K562 (cell line): Measurements from ENCODE around the gene LILRB3. TPM values are rescaled to one million over a fixed set of nuclear protein-coding genes. Genes with fewer than 3 reads are reported as not detected.
A peak's percentile ranks its signal among the peaks of the same experiment; 100 is the strongest.

Experiments
- GATA2 ChIP-seq: sonication (generic); formaldehyde crosslinking; IDR thresholded peaks from 2 replicates; pipeline ENCODE4 v1.4.0; 2020; ENCODE audit warnings: mild to moderate bottlenecking, missing genetic modification reagents
- NR2C1 ChIP-seq, 2 experiments: fragments of 450-650 bp; IDR thresholded peaks; 2 replicates each; pipeline ENCODE4 v1.6.1; 2017; ENCODE audit warnings: mild to moderate bottlenecking in 2 of 2, antibody characterized with exemption in 1 of 2, inconsistent platforms in 1 of 2, missing compliant biosample characterization in 1 of 2, missing genetic modification characterization in 1 of 2
- POLR2A ChIP-seq: fragments of 450-650 bp; conservative IDR thresholded peaks from 2 replicates; pipeline ENCODE4 v1.6.1; 2016
- PPARD ChIP-seq: fragments of 250-450 bp; sonication (Bioruptor Pico); IDR thresholded peaks from 2 replicates; pipeline ENCODE4 v1.8.0; 2022; ENCODE audit warnings: inconsistent platforms, mild to moderate bottlenecking, moderate library complexity
- RBM17 ChIP-seq: fragments of 200-400 bp; formaldehyde crosslinking; IDR thresholded peaks from 2 replicates; pipeline ENCODE4 v1.6.1; 2017; ENCODE audit warnings: low read depth, mild to moderate bottlenecking, low read length, borderline replicate concordance
- RBM34 ChIP-seq: fragments of 200-400 bp; formaldehyde crosslinking; IDR thresholded peaks from 2 replicates; pipeline ENCODE4 v1.6.1; 2018; ENCODE audit warnings: low read length, borderline replicate concordance; ENCODE audit not compliant: insufficient read depth
- SIN3A ChIP-seq, 2 experiments: fragments of 150-350 bp in 1 of 2; IDR thresholded peaks; 2 replicates each; pipeline ENCODE4 v1.6.1; 2011 to 2016; ENCODE audit warnings: borderline replicate concordance in 2 of 2, low read depth in 2 of 2, low read length in 2 of 2, mild to moderate bottlenecking in 2 of 2, moderate library complexity in 2 of 2; ENCODE audit not compliant: control insufficient read depth in 1 of 2
- SMARCA4 ChIP-seq: fragments of 450-650 bp; IDR thresholded peaks from 2 replicates; pipeline ENCODE4 v1.6.1; 2016
- SUPT5H ChIP-seq: fragments of 450-650 bp; IDR thresholded peaks from 2 replicates; pipeline ENCODE4 v1.6.1; 2016
- XRCC5 ChIP-seq: fragments of 200-400 bp; formaldehyde crosslinking; IDR thresholded peaks from 2 replicates; pipeline ENCODE4 v1.6.1; 2017; ENCODE audit warnings: low read depth, mild to moderate bottlenecking, low read length
- ZNF253 ChIP-seq: fragments of 250-450 bp; sonication (Bioruptor Pico); conservative IDR thresholded peaks from 2 replicates; pipeline ENCODE4 v1.6.1; 2021; ENCODE audit warnings: mild to moderate bottlenecking
- ZNF77 ChIP-seq: fragments of 250-450 bp; sonication (Bioruptor Pico); IDR thresholded peaks from 2 replicates; pipeline ENCODE4 v1.5.0; 2020
- polyA plus RNA-seq, 8 experiments: library from polyadenylated mRNA; depleted of rRNA in 4 of 8; stranded (reverse) in 5 of 8; unstranded in 3 of 8; fragments of >200 nt; fragmentation: Nextera tagmentation in 2 of 8; fragmentation: Illumina TruSeq in 1 of 8; extraction: Ambion mirVana in 2 of 8; extraction: Trizol in 1 of 8; gene quantifications; 2 replicates each; pipeline versions ENCODE4 v1.2.1 to v1.2.3, GENCODE V29; 2011 to 2014; ENCODE audit warnings: inconsistent platforms in 1 of 8, missing spikeins in 1 of 8
- total RNA-seq, 7 experiments: library from RNA; depleted of rRNA in 6 of 7; stranded (reverse); fragments of >200 nt in 6 of 7; fragmentation: Illumina TruSeq in 2 of 7; extraction: Trizol in 2 of 7; gene quantifications; 2 replicates each; pipeline versions ENCODE4 v1.2.1 to v1.2.3, GENCODE V29; 2011 to 2021; ENCODE audit warnings: low replicate concordance in 1 of 7
- TF ChIP-seq, protein P1 (sequence below): fragments of 450-650 bp; IDR thresholded peaks from 2 replicates; pipeline ENCODE4 v1.7.1; 2018; ENCODE audit warnings: mild to moderate bottlenecking, low read depth; ENCODE audit not compliant: partially characterized antibody
- TF ChIP-seq, protein P2 (sequence below): IDR thresholded peaks from 2 replicates; pipeline ENCODE4 v1.6.1; 2011; ENCODE audit not compliant: insufficient read length; ENCODE audit errors: extremely low read depth
- TF ChIP-seq, protein P3 (sequence below): fragments of 450-650 bp; formaldehyde crosslinking; IDR thresholded peaks from 2 replicates; pipeline ENCODE4 v1.4.0; 2022; ENCODE audit warnings: missing genetic modification characterization
- TF ChIP-seq, protein P4 (sequence below), 2 experiments: IDR thresholded peaks; 2 replicates each; pipeline ENCODE4 v1.6.1; 2012; ENCODE audit warnings: improper control_type of control experiment in 2 of 2, low read depth in 2 of 2, low read length in 2 of 2, borderline replicate concordance in 1 of 2
- TF ChIP-seq, protein P5 (sequence below), 2 experiments: fragments of 450-650 bp in 1 of 2; IDR thresholded peaks; 2 replicates each; pipeline ENCODE4 v1.6.1; 2011 to 2017; ENCODE audit warnings: low read depth in 2 of 2, antibody characterized with exemption in 1 of 2, borderline replicate concordance in 1 of 2, low read length in 1 of 2, mild to moderate bottlenecking in 1 of 2, mixed read lengths in 1 of 2; ENCODE audit not compliant: control insufficient read depth in 1 of 2

LILRB3 gene
- total and polyA plus RNA-seq, 9 of the 15 experiments (the other 6 are each of a cell fraction or from before 2014, with no cell fraction given) = 0.01 to 0.09 TPM; not detected in 7

DNA sequence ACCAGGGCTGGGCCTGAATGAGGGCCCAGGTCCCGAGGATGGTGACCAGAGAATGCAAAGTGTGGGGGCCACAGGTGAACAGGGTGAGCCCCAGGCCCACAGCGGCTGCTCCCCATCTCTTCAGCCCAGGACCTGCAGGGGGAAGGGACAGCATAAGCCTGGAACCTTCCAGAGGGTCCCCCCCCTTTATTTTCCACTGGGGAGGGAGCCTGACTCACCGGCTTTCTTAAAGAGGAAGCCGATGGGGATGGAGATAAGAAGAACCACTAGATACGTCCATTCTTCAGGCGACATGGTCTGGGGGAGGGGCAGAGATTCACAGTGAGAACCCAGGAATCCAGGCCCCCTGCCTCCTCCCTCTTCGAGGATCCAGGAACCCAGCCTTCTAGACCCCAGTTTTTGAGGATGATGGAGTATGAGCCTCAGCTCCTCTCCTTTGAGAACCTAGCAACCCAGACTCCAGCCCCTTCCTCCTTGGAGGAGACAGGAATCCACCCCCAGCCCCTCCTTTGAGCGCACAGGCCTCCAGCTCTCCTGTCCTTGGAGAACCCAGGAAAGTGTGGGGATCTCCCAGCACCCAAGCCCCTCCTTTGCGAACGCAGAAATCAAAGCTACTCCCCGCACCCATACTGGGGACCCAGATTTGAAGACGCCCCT, 34.5 kb downstream of the LILRB3 start (continued):
- TF ChIP-seq, protein P1, sequence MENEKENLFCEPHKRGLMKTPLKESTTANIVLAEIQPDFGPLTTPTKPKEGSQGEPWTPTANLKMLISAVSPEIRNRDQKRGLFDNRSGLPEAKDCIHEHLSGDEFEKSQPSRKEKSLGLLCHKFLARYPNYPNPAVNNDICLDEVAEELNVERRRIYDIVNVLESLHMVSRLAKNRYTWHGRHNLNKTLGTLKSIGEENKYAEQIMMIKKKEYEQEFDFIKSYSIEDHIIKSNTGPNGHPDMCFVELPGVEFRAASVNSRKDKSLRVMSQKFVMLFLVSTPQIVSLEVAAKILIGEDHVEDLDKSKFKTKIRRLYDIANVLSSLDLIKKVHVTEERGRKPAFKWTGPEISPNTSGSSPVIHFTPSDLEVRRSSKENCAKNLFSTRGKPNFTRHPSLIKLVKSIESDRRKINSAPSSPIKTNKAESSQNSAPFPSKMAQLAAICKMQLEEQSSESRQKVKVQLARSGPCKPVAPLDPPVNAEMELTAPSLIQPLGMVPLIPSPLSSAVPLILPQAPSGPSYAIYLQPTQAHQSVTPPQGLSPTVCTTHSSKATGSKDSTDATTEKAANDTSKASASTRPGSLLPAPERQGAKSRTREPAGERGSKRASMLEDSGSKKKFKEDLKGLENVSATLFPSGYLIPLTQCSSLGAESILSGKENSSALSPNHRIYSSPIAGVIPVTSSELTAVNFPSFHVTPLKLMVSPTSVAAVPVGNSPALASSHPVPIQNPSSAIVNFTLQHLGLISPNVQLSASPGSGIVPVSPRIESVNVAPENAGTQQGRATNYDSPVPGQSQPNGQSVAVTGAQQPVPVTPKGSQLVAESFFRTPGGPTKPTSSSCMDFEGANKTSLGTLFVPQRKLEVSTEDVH = no peak
- TF ChIP-seq NR2C1 (IDR thresholded peaks at IDR 0.05) (no peak), NR2C1 (tag; IDR thresholded peaks at IDR 0.05) (no peak), RBM17 (no peak), GATA2 (CRISPR knock-in tag) (peak; percentile 93), SMARCA4 (peak; percentile 92), PPARD (CRISPR knock-in tag) (no peak), SUPT5H (no peak), XRCC5 (0 out of 2 replicates have a peak, but pooled peaks have one; percentile 49), SIN3A (IDR thresholded peaks at IDR 0.05; ENCODE audit: borderline replicate concordance in 2 of 2, control insufficient read depth in 1 of 2, low read depth in 2 of 2, low read length in 2 of 2) (no peak), ZNF77 (CRISPR knock-in tag) (no peak), POLR2A (no peak; the same call in 1 of the 2 replicates), ZNF253 (CRISPR knock-in tag) (no peak), RBM34 (no peak)
- TF ChIP-seq, protein P2, sequence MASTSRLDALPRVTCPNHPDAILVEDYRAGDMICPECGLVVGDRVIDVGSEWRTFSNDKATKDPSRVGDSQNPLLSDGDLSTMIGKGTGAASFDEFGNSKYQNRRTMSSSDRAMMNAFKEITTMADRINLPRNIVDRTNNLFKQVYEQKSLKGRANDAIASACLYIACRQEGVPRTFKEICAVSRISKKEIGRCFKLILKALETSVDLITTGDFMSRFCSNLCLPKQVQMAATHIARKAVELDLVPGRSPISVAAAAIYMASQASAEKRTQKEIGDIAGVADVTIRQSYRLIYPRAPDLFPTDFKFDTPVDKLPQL = no peak
- TF ChIP-seq, protein P3, sequence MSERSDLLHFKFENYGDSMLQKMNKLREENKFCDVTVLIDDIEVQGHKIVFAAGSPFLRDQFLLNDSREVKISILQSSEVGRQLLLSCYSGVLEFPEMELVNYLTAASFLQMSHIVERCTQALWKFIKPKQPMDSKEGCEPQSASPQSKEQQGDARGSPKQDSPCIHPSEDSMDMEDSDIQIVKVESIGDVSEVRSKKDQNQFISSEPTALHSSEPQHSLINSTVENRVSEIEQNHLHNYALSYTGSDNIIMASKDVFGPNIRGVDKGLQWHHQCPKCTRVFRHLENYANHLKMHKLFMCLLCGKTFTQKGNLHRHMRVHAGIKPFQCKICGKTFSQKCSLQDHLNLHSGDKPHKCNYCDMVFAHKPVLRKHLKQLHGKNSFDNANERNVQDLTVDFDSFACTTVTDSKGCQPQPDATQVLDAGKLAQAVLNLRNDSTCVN (CRISPR knock-in tag) = no peak
- TF ChIP-seq, protein P4, sequence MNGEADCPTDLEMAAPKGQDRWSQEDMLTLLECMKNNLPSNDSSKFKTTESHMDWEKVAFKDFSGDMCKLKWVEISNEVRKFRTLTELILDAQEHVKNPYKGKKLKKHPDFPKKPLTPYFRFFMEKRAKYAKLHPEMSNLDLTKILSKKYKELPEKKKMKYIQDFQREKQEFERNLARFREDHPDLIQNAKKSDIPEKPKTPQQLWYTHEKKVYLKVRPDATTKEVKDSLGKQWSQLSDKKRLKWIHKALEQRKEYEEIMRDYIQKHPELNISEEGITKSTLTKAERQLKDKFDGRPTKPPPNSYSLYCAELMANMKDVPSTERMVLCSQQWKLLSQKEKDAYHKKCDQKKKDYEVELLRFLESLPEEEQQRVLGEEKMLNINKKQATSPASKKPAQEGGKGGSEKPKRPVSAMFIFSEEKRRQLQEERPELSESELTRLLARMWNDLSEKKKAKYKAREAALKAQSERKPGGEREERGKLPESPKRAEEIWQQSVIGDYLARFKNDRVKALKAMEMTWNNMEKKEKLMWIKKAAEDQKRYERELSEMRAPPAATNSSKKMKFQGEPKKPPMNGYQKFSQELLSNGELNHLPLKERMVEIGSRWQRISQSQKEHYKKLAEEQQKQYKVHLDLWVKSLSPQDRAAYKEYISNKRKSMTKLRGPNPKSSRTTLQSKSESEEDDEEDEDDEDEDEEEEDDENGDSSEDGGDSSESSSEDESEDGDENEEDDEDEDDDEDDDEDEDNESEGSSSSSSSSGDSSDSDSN (IDR thresholded peaks at IDR 0.05; ENCODE audit: borderline replicate concordance in 1 of 2, low read depth in 2 of 2, low read length in 2 of 2) = 0 out of 4 replicates have a peak, but pooled peaks of 1 of the 2 experiments have one; percentile 28
- TF ChIP-seq, protein P5, sequence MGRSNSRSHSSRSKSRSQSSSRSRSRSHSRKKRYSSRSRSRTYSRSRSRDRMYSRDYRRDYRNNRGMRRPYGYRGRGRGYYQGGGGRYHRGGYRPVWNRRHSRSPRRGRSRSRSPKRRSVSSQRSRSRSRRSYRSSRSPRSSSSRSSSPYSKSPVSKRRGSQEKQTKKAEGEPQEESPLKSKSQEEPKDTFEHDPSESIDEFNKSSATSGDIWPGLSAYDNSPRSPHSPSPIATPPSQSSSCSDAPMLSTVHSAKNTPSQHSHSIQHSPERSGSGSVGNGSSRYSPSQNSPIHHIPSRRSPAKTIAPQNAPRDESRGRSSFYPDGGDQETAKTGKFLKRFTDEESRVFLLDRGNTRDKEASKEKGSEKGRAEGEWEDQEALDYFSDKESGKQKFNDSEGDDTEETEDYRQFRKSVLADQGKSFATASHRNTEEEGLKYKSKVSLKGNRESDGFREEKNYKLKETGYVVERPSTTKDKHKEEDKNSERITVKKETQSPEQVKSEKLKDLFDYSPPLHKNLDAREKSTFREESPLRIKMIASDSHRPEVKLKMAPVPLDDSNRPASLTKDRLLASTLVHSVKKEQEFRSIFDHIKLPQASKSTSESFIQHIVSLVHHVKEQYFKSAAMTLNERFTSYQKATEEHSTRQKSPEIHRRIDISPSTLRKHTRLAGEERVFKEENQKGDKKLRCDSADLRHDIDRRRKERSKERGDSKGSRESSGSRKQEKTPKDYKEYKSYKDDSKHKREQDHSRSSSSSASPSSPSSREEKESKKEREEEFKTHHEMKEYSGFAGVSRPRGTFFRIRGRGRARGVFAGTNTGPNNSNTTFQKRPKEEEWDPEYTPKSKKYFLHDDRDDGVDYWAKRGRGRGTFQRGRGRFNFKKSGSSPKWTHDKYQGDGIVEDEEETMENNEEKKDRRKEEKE (IDR thresholded peaks at IDR 0.05; ENCODE audit: borderline replicate concordance in 1 of 2, control insufficient read depth in 1 of 2, low read depth in 2 of 2, low read length in 1 of 2) = no peak
